Activated naive CD4-positive, alpha-beta T cell treated with Interleukin-2 at 50 U/mL for 16 hours (primary cell): ENCODE results near the gene TSPAN5.

ENCODE experiments used
- DNase-seq: peaks from one replicate; pipeline ENCODE4 v3.0.0-alpha.2; 2020

TSPAN5 gene

DNA sequence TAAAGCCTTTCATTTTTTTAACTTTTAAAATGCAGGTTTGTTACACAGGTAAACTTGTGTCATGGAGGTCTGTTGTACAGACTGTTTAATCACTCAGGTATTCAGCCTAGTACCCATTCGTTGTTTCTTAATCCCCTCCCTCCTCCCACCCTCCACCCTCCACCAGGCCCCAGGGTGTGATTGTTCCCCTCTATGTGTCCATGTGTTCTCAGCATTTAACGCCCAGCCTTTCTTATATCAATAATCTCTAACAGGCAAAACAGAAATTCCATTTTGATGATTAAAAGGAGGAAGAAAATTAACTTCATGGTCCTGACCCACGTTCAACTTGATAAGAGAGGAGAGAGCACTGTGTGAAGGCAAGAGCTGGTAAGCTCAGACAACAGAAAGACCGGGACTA, 75.1 kb downstream of the TSPAN5 start:
- DNase-seq: no peak

DNA sequence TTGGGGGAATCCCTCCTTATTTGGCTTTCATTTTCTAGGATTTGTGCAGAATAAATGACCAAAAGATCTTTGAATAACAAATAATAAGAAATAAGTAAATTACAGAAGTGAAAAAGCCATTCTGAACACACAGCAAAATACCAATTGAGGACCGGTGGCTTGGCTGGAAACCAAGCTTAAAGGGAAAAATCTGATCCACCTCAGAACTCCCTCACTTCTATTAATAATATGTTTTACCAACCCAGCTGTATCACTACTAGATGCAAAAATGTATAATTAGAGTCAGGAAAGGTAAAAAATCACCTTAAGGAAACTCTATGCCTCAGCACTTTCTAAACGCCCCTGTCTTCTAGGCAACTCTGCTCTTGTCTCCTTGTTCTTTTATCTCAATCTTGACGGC, 77.3 kb downstream of the TSPAN5 start:
- no peak for DNase-seq

DNA sequence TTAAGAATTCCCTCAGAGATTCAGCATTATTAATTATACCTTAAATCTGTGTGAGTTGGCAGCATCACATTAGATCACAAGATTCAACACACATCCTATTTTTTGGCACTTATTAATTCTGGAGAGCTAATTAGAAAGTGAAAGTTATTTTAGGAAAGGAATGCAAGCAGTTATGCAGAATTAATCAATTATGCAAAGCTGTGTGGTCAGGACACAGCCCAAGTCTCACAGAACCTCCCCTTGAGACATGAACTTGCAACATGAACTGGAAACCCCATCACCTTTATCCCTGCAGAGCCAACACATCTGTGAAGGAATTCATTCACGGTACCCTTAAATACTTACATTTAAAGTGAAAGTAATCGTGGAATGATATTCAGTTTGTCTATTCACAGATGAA, 80.5 kb downstream of the TSPAN5 start:
- no peak for DNase-seq

DNA sequence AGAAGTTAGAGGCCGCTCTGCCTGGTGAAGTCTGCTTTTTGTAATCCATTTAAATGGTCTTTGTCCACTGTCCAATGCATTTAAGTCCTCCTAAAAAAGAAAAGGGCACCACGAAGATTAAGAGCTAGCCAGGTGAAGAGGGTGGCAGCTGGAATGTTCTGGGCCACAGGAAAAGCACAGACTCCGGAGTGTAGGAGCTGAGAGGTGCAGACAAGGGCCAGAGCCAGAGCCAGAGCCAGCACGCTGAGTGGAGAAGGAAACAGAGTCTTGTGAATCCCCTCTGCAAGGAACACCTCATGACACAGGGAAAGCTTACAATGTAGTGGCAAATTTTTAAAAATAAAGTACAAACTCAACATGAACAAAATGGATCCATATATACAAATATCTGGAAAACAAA, 83.6 kb downstream of the TSPAN5 start:
- no peak for DNase-seq

DNA sequence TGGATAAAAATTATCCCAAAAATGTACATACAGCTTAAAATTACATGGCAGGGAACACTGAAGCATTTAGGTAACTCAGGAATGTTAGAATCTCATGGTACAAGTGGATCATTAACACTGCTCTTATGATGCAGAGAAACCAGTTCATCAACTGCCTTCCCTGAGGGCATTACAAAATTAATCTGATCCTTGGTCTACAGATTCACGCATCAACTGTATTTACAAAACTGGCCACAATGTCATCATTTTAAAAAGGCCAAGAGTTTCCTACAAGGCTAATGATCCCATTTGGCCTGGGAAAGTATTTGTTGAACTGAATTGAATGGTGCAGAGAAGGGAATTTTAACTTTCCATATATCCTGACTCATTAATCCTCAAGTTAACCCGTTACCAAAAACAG, 84.6 kb downstream of the TSPAN5 start:
- DNase-seq: no peak

DNA sequence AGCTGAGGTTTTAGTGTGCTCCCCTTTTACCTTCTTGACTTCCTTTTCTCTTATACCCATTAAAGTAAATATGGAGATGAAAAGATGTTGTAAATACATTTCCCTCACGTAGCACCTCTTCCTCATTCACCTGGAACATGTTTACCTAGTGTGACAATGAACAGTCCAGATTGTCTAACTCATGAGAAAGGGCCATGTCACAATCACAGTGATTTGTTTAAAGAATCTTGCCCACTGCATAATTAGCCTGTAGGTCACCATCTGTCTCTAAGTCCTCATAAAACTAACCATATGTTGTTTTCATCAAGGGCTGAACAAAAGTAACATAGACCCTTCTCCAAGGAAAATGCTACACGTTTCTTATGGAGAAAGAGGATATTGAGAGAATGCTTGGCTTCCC, 85.7 kb downstream of the TSPAN5 start:
- no peak for DNase-seq

DNA sequence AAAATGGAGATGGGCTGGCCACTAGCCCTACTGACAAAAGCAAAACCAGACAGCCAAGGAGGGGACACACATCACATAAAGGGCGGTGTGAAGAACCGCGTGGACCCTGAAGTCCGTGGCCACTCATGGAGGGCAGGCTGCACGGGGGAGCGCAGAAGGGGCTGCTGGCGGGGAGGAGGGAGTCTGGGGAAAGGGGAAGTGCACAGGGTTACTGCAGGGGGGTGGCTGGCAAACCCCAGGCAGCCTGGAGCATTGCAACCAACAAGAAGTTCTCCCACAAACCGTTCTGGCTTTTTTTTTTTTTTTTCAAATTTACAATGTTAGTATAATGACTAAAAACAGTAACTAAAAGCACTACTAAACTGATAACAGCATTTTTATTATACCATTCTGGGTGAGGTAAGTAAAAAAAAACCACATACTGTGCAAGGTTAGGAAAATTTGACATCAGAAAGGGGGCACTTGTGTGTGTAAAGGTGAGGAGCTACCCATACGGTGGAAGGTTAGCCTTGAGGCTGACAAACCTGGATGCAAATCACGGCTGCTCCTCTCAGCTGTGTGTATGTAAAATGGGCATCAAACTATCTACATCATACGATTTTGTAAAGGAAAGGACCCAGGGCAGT, 87.1 kb downstream of the TSPAN5 start:
- DNase-seq: no peak

DNA sequence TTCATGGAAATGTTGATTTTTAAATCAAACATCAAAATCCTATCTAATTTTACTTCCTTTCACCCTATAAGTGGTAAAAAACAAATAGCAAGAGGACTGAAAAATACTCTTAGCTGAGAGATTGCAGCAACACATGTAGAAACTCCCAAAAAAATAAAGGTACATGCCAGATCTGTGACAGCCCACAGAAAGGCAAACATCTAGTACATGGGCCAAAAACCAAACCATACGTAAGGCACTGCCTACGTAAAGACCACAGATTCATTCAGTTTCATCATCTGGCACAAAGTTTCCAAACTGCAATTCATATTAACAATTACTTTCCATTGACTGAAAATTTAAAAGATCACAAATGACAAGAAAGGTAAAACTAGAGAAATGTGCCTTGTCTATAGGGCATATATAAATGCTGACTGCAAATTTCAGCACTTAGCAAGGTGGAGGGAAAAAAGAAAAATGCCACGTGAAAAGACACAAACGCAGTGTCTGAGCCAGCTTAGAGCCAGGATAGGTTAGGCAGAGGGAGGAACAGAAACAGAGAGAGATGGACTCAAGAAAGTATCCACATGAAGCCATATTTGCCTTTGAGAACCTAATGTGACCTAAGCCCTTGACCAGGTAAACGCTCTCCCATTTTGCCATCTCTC, 88.1 kb downstream of the TSPAN5 start:
- DNase-seq: no peak

DNA sequence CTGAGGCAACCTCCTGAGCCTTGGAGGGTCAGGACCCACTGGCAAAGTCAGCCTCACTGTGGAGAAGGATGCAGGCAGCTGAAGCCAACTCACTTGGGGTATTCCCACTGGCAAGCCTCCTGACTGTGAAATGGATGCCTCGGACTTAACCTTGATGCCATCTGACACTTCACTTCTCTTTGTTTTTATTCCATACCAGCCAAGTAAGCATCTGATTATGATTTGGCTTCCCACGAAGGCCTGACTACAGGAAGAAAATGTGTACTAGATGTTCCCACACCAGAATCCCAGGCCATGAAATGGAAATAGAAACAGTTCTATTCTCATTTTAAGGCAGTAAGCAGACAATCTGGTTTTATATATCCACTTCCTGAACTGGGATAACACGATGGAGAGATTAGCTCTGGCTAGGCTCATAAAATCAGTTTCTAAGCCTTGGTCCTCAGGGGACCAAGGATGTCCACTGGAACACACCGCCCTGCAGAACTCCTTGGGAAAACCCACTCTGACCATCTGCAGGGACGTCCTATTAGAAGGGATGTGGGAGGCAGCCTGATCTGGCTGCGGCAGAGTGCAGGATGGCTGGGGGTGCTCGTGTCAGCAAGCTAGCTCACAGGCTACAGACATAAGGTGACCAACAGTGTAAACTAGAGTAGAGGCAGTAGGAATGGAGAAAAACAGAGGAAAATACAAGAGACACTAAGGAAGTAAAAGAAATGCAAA, 89.3 kb downstream of the TSPAN5 start:
- DNase-seq: no peak

DNA sequence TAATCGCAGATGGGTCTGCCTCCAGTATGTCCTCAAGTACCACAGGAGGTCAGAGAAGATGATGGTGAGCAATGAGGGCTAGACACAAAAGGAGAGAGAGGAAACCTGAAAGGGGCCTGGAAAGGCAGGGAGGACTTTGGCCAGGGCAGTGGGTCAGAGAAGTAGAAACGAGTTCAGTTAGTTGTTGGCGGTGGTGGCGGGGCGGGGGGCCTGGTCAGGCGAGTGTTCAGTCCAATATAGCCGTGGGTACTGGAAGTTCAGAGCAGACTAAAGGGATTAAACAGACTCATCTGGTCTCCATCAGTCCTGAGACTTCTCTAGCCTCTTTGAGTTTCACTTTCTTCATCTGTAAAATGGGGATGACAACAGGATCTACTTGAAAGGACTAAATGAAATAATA, 90.8 kb downstream of the TSPAN5 start:
- DNase-seq: no peak

DNA sequence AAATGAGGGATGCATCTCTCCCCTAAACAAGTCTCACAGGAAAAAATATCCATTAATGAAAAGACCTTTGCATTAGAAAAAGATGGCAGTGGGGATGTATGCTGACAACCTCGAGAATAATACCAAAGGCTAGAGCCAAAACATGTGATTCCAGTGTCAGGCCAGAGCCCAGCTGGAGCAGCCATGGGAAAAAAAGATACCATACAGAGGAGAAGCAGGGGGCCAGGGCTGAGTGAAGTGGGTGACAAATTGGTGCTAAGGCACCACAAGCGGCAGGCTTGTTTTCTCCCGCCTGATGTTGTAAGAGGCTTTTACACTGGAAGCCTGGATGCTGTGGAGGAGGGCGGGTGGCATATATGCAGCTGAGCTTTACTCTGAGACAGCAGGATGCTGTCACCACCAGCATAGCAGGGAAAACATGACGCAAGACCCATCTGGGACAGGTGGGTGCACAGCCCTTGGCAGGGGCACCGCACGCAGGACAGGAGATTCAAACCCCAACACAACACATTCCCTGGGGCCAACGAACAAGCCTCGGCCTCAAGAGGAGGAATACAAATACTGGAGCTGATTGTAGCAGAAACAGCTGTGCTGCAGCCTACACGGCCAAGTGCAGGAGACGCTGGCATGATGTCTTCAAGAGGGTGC, 91.9 kb downstream of the TSPAN5 start:
- DNase-seq: no peak

DNA sequence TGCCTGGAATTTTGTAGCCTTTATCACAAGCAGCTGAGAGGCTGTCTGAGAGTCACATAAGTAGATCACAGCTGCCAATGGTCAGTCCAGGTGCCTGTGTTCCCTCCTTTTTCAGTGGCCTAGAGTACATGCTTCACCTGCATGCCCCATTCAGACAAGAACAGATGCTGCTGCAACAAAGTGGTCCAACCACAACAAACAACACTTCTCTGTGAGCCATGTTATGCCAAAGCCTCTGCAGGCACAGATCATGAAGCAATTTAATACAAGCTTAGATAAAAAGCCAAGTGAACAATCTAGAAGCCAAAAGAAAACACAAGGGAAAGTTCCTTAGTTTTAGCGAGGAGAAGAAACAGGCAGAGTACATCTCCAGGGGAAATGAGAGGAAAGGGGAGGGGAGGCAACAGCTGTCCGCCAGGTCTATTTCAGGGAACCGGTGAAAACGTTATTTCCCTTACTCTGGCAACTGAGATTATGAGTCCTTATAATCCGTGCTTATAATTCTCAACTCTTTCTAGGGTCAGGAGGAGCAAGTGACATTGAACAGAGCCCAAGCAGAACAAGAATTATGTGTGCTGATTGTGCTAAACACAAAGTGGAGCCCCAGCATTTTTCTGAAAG, 92.6 kb downstream of the TSPAN5 start:
- no peak for DNase-seq

DNA sequence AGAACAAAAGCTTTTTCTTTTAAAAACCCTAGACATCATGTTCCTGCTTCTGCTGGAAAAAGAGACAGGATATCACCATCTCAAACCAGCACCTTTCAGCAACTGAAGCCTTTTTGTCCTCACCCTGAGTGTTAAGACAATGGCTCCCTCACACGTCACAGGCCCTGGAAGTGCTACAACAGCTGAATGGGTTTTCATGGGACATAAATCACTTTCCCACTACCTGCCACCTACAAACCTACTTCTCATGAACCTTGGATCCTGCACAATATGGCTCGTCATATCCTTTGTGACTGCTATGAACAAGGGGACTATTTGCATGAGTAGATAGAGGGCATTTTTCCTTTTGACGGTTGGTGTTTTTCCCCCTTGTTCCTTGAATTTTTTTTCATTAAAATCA, 93.6 kb downstream of the TSPAN5 start:
- no peak for DNase-seq

DNA sequence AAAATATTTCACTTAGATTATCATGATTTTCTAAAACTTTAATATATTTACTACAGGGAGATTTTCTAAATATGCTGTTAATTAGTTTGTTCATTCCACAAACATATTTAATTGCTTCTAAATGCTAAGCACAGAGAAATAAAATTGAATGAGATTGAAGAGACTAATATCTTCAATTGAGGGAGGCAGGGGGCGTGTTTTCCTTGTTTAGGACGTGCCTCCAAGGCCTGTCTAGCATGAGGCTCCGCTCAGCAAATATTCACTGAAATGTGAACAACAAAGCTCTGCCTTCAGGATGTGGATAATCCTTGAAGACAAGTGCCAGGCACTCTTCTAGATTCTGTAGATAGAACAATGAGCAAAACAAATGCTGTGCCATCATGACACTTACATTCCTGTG, 98.1 kb downstream of the TSPAN5 start:
- no peak for DNase-seq

DNA sequence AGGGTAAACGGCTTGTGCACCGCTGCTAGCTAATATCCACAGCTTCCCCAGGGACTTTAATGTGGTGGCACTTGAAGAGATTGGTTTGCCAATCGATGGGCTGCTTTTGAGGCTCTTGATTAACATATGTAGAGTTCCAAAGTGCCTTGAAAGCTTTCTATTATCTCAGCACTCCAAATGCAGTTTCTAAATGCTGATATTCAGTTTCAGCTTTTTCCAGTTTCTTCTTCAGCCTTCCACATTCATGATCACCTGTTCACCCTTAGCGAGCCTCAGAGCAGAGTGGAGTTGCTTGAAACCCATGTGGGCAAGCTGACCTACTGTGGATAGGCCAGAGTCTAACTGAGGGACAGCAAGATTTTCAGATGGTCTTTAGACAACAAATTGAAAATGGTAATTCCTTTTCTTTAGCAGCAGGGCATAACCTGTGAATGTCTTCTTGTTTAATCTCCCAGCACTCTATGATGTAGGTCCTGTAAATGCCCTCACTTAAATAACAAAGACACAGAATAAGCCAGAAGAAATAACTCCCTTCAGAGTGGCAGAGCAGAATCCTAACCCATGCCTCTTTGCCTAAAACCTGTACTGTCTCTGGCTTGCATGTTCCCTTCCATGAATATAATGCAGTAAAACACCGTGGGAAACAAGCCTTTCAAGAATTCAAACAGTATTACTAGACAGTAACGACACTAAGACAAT, 99.8 kb downstream of the TSPAN5 start:
- DNase-seq: no peak

DNA sequence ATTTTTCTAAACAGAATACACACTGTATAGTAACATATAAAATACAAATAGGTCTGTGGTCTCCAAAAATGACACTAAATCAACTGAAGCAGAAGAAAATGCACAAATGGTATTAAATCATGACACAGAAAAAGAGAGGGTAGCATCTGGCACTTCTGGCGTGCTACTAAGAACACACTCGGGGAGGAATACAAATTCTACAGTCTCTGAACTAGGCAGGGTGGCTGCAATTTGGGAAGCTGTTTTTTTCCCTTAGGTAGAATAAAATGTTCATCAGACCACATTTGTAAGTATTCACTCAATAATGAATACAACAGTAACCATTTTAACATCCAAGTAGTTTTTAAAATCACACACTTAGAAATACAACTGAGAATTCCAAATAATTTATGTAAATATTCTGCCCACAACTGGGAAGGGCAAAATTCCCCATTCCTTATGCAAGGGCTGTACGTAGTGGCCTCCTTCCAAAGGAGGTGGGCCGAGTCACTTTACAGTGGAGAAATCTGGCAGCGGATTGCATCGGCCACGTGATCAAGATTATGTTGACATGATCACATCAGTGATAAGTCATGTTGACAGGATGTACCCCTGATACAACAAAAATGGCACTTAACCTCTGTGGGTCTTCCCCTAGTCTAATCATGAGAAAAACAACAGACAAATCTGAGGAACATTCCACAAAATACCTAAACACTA, 101.1 kb downstream of the TSPAN5 start:
- no peak for DNase-seq

DNA sequence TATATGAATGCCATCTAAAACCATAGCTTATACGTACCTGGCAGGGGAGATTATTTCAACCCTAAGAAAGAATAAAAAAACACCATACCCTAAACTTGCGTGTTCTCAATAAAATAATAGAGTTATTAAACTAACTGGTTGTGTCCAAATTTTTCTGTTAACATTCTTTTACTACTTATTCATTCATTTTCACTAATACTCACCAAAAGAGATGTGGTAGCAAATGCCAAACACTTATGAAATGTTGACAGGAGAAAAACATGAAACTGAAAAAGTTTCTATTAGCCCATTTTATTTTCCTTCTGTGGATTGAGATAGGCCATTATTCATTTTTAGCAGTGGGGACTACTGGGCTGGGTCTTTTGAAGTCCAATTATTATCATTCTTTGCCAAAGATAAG, 102.0 kb downstream of the TSPAN5 start:
- no peak for DNase-seq

DNA sequence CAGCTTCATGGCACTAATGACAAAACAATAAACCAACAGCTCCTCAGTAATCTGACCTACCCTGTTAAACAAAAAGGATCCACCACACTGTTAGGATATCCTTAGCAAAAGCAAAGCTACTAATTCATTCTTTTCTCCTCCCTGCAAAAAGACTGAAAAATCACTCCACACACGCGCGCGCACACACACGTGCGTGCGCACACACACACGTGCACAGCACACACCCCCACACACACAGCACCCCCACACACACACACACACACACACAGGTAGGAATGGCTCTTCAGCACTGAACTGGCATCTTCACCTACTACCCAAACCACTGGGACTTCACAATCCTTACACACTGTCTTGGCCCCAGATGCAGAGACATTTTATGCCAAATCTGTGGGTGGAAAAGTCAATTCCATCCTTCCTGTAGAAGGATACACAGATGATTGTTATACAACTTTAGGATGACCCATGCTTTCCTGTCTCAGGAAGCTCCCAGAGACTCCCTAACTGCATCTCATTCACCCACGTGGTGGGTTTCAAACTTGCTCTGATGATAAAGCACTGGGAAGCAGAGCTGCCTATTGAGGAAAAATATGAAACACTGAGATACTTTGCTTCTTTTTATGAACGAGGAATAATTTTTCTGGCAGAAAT, 102.5 kb downstream of the TSPAN5 start:
- DNase-seq: no peak

DNA sequence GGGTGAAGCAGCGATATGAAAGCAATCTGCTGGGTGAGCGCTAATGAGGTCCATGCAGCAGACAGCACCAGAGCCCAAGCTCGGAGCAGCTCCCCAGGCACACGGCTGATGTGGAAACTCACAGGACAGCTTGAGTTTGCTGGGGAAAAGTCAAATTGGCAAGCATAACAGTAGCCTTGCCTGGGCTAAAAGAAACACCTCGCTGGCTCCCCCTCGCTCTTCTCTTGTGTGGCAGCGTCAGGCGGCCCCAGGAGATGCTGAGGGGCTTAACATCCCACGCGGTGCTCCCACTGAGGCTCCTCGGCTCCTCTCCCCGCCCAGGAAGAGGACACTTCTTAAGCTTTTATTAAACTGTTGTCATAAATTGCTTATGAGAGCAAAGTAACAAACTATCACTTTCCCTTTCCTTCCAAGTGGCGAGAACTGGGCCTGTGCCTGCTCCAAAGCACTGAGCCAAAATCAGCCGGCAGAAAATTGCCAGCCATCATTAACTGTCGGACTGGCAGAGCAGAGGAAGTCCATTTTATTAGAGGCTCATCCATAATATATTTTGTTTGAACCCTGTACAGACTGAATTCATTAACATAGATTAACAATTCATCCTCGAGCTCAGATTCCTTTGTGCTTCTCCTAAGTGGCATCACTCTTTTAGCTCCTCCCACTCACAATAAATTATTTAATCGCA, 111.4 kb downstream of the TSPAN5 start:
- no peak for DNase-seq

DNA sequence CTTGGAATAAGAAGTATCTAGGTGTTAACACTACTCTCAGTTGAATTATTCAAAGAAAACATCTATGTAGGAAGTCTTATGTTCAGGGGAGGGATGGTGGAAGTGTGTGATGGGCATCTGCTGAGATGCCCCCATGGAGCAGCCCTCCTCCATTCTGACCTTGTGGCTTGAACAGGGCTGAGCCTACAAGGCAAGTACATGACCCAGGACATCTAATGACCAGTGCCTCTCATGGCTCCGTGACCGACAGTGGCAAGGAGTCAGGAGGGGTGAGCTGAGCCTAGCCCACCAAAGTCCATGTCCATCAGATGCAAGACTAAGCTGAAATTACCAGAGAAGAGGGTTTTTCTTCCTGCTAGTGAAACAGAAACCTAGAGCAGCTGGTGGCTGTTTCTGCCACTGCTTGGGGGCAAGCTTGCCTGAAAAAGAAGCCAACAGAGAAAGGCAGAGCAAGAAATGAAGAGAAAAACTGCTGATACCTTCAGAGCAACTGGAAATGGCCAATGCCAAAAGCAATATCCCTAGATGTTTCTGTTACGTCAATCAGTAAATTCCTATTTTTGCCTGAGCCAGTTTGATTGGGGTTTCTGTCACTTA, 113.5 kb downstream of the TSPAN5 start:
- no peak for DNase-seq
